Measurements from ENCODE around the gene PPP1R16B.

The PPP1R16B gene

DNA sequence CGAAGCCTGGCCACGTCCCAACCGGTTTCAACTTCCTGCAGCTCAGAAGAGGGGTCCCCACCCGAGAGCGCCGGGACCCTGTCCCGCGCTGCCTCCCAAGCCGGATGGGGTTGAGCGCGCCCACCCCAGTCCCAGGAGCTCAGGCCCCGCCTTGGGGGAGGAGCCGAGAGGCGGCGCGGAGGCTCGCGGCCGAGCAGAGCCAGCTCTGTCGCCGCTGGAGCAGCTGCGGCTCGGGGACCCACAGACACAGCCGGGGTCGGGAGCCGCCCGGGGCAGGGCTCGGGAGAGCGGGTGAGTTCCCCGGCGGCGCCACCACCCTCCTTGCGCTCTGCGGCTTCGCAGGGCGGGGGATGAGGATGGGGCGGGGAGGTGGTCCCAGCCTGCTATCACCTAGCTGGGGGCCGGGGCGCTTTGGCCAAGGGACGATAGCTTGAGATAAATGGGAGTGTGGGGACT is at the start of gene PPP1R16B:
PPP1R16B (plus strand) TSS at position 196 of the 456 bp plus-strand sequence. CDS start 30,229 bp downstream, outside the sequence.
- Mint-ChIP-seq H3K36me3 (peaks cover 40% of the 10 kb centered on the region), H3K4me1 (peaks cover 52% of the 10 kb centered on the region), H3K4me3 (peak within 1 kb of the TSS; percentile 88), H3K9me3 (no peaks in the 10 kb centered on the region), H3K27me3 (no peaks in the 10 kb centered on the region), H3K27ac (peak within 1 kb of the TSS; percentile 84)
- ATAC-seq: peak; percentile 88

GRCh38 chr20:38757145-38757775 is 48.2 kb upstream of the PPP1R16B start:
- no peak for ATAC-seq
- Mint-ChIP-seq H3K27me3 (no peaks in the 10 kb centered on the region), H3K4me1 (peaks cover 11% of the 10 kb centered on the region), H3K36me3 (peaks cover 70% of the 10 kb centered on the region), H3K9me3 (no peaks in the 10 kb centered on the region), H3K27ac (no peak overlapping the region), H3K4me3 (no peak overlapping the region)

- Mint-ChIP-seq H3K36me3 (peaks cover 76% of the 10 kb centered on the region), H3K27me3 (no peaks in the 10 kb centered on the region), H3K4me3 (no peak overlapping the region), H3K9me3 (no peaks in the 10 kb centered on the region), H3K4me1 (peaks cover 10% of the 10 kb centered on the region), H3K27ac (no peak overlapping the region)
- no peak for ATAC-seq
Measured at GRCh38 chr20:38759106-38759505, 46.4 kb upstream of the PPP1R16B start.

DNA sequence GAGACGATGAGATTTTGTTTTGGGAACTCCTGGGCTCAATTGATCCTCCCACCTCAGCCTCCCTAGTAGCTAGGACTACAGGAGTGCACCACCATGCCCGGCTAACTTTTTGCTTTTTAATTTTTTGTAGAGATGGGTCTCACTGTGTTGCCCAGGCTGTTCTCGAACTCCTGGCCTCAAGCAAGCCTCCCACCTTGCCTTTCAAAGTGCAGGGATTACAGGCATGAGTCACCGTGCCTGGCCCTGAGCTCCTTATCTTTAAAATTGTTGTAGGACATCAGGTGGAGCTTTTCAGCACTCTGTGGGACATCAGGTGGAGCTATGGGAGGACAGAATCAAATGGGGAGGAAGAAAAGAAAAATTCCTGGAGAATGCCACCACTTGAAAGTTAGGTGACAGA is 44.5 kb upstream of the PPP1R16B start:
- H3K4me3 Mint-ChIP-seq: no peak overlapping the region
- no peak for ATAC-seq
- peaks cover 72% of the 10 kb centered on the region for H3K36me3 Mint-ChIP-seq
- H3K9me3 Mint-ChIP-seq: no peaks in the 10 kb centered on the region
- H3K4me1 Mint-ChIP-seq: peaks cover 7% of the 10 kb centered on the region
- H3K27ac Mint-ChIP-seq: no peak overlapping the region
- no peaks in the 10 kb centered on the region for H3K27me3 Mint-ChIP-seq

DNA sequence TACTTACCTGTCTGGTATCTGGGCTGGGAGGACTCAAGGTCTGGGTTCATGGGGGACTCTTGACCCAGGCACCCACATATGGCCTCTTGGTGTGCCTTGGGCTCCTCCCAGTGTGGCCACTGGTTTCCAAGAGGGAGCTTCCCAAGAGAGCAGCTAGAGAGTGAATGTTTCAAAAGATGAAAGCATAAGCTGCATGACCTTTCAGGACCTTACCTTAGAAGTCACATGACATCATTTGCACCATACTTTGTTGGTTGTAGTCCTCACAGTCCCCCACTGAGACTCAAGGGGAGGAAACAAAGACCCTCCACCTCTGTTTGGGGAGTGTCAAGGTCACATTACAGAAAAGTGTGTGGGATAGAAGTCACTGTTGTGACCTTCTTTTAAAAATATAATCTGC is 43.3 kb upstream of the PPP1R16B start:
- Mint-ChIP-seq H3K27ac (no peak overlapping the region), H3K4me1 (peaks cover 7% of the 10 kb centered on the region), H3K36me3 (peaks cover 73% of the 10 kb centered on the region), H3K27me3 (no peaks in the 10 kb centered on the region), H3K9me3 (no peaks in the 10 kb centered on the region), H3K4me3 (no peak overlapping the region)
- ATAC-seq: no peak

GRCh38 chr20:38763616-38764015 is 41.9 kb upstream of the PPP1R16B start:
- no peak overlapping the region for H3K27ac Mint-ChIP-seq
- no peak for ATAC-seq
- no peak overlapping the region for H3K4me3 Mint-ChIP-seq
- H3K4me1 Mint-ChIP-seq: peaks cover 7% of the 10 kb centered on the region
- peaks cover 76% of the 10 kb centered on the region for H3K36me3 Mint-ChIP-seq
- H3K27me3 Mint-ChIP-seq: no peaks in the 10 kb centered on the region
- H3K9me3 Mint-ChIP-seq: no peaks in the 10 kb centered on the region

DNA sequence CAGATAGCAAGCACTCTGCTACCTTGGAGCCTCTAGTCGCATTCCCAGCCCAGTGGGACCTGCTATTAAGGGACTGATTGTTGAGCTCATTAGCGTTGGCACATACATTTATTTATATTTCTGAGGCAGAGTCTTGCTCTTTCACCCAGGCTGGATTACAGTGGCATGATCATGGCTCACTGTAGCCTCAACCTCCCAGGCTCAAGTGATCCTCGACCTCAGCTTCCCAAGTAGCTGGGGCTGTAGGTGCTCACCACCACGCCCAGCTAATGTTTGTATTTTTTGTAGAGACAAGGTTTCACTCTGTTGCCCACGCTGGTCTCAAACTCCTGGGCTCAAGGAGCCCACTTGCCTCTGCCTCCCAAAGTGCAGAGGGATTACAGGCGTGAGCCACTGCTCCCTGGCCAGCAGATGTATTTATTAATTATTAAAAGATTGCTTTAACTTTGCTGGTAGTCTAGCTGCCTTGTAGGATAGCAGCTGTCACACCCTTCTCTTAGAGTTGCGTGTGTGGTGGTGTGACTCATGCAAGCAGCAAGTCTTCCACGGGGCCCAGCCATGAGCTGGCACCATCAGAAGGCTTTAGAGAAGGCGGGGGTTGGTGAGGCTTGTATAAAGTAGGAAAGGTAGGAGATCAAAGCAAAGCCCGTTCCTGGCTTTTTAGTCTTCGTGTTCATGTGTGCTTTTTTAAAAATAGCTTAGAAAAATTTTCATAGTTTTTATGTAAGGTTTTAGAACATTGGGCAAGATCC is 40.8 kb upstream of the PPP1R16B start:
- H3K4me3 Mint-ChIP-seq: no peak overlapping the region
- peaks cover 7% of the 10 kb centered on the region for H3K4me1 Mint-ChIP-seq
- H3K27me3 Mint-ChIP-seq: no peaks in the 10 kb centered on the region
- no peak overlapping the region for H3K27ac Mint-ChIP-seq
- H3K9me3 Mint-ChIP-seq: no peaks in the 10 kb centered on the region
- H3K36me3 Mint-ChIP-seq: peaks cover 78% of the 10 kb centered on the region
- ATAC-seq: no peak

DNA sequence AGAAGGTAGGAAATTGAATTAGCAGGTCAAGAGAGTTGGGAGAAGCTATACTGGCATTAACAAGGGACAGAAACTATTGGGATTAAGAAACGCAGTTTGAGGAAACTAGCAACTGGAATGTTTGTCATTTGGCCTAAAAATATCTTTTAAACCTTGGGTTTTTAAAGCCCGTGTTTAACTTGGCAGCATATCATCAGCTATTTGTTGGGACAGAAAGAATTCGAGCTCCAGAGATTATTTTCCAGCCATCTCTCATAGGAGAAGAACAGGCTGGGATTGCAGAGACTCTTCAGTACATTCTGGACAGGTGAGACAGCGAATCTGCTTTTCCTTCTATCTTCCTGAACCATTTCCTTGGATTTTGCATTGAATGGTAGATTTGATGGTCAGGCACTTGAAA is 39.4 kb upstream of the PPP1R16B start:
- Mint-ChIP-seq H3K27ac (no peak overlapping the region), H3K27me3 (no peaks in the 10 kb centered on the region), H3K9me3 (no peaks in the 10 kb centered on the region), H3K4me1 (peaks cover 7% of the 10 kb centered on the region), H3K4me3 (no peak overlapping the region), H3K36me3 (peaks cover 71% of the 10 kb centered on the region)
- ATAC-seq: no peak

GRCh38 chr20:38769376-38770295 is 35.9 kb upstream of the PPP1R16B start:
- Mint-ChIP-seq H3K4me1 (peaks cover 5% of the 10 kb centered on the region), H3K27me3 (no peaks in the 10 kb centered on the region), H3K9me3 (peaks cover 11% of the 10 kb centered on the region), H3K27ac (peak overlapping the region; percentile 6), H3K4me3 (no peak overlapping the region), H3K36me3 (peaks cover 79% of the 10 kb centered on the region)
- ATAC-seq: no peak

DNA sequence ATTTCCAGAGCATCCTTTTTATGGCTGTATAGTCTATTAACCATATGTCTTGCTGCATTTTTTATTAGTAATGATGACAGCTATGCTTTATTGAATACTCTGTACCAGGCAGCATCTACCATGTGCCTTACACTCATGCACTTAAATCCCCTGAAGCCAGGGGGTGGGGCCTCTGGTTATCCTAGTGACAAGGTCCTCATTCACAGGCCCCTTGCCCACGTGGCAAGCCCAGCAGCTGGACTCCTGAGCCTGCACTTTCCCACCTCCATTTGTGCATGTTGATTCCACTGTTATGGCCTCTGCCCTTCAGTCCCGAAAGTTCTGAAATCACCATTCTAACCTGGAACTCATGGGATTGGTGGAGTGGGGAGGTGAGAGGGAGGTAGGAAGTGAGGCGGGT is 35.0 kb upstream of the PPP1R16B start:
- no peak overlapping the region for H3K27ac Mint-ChIP-seq
- H3K9me3 Mint-ChIP-seq: peaks cover 11% of the 10 kb centered on the region
- H3K4me3 Mint-ChIP-seq: no peak overlapping the region
- ATAC-seq: no peak
- peaks cover 5% of the 10 kb centered on the region for H3K4me1 Mint-ChIP-seq
- H3K36me3 Mint-ChIP-seq: peaks cover 78% of the 10 kb centered on the region
- H3K27me3 Mint-ChIP-seq: no peaks in the 10 kb centered on the region

GRCh38 chr20:38770970-38771369 is 34.5 kb upstream of the PPP1R16B start:
- H3K27ac Mint-ChIP-seq: no peak overlapping the region
- no peaks in the 10 kb centered on the region for H3K27me3 Mint-ChIP-seq
- peaks cover 11% of the 10 kb centered on the region for H3K9me3 Mint-ChIP-seq
- no peak overlapping the region for H3K4me3 Mint-ChIP-seq
- H3K4me1 Mint-ChIP-seq: peaks cover 5% of the 10 kb centered on the region
- peaks cover 74% of the 10 kb centered on the region for H3K36me3 Mint-ChIP-seq
- ATAC-seq: no peak

- H3K27ac Mint-ChIP-seq: no peak overlapping the region
- ATAC-seq: no peak
- H3K36me3 Mint-ChIP-seq: peaks cover 72% of the 10 kb centered on the region
- H3K9me3 Mint-ChIP-seq: peaks cover 11% of the 10 kb centered on the region
- no peaks in the 10 kb centered on the region for H3K27me3 Mint-ChIP-seq
- H3K4me1 Mint-ChIP-seq: peaks cover 5% of the 10 kb centered on the region
- no peak overlapping the region for H3K4me3 Mint-ChIP-seq
Measured at GRCh38 chr20:38771621-38772020, 33.9 kb upstream of the PPP1R16B start.

DNA sequence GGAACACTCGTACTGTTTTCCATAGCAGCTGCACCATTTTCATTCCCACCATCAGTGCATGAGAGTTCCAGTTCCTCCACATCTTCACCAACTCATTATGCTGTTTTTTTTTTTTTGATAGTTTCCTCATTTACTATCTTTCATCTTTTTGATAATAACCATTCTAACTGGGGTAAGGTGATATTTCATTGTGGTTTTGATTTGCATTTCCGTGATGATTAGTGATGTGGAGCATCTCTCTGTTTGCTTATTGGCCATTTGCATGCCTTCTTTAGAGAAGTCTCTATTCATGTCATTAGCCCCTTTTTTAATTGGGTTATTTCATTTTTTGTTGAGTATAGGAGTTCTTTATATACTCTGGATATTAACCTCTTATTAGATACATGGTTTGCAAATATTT is 31.3 kb upstream of the PPP1R16B start:
- peaks cover 11% of the 10 kb centered on the region for H3K9me3 Mint-ChIP-seq
- no peak overlapping the region for H3K27ac Mint-ChIP-seq
- peaks cover 5% of the 10 kb centered on the region for H3K4me1 Mint-ChIP-seq
- H3K36me3 Mint-ChIP-seq: peaks cover 57% of the 10 kb centered on the region
- H3K27me3 Mint-ChIP-seq: no peaks in the 10 kb centered on the region
- ATAC-seq: no peak
- no peak overlapping the region for H3K4me3 Mint-ChIP-seq

DNA sequence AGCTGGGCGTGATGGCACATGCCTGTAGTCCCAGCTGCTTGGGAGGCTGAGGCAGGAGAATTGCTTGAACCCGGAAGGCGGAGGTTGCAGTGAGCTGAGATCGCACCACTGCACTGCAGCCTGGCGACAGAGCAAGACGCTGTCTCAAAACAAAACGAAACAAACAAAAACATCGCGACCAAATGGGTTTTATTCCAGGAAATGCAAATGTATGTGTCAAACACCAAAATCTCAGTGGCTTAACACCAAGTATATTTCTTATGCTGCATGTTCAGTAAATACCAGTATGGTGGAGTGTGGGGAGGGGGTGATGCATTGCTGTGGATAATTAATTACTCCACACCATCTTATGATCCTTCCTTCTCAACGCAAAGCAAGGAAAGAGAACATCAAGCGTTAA is 29.1 kb upstream of the PPP1R16B start:
- peaks cover 11% of the 10 kb centered on the region for H3K9me3 Mint-ChIP-seq
- H3K27ac Mint-ChIP-seq: peak overlapping the region; percentile 63
- H3K4me1 Mint-ChIP-seq: peaks cover 5% of the 10 kb centered on the region
- H3K4me3 Mint-ChIP-seq: peak overlapping the region; percentile 21
- H3K27me3 Mint-ChIP-seq: no peaks in the 10 kb centered on the region
- no peak for ATAC-seq
- H3K36me3 Mint-ChIP-seq: peaks cover 42% of the 10 kb centered on the region
